ENCODE results near the gene FANCC.

- TF ChIP-seq CTCF (IDR thresholded peaks at IDR 0.05), result peak in 1 of 6 experiments; percentile 11
- TF ChIP-seq POLR2A (IDR thresholded peaks at IDR 0.05), result no peak
These were observed 173.6 kb downstream of the FANCC start for GRCh38 chr9:95143591-95144561.
